Epidermal melanocyte (primary cell): Measurements from ENCODE around the gene SNX18.
"Not testable (repeated sequence)": the region's sequence is repeated elsewhere in the genome, so short reads cannot be mapped to it uniquely, and the experiment has no call there.

Experiments used
- DNase-seq: peaks from one replicate; pipeline ENCODE4 v3.0.0; 2011; ENCODE audit warnings: low spot score; ENCODE audit not compliant: insufficient read length

SNX18 gene, protein sequence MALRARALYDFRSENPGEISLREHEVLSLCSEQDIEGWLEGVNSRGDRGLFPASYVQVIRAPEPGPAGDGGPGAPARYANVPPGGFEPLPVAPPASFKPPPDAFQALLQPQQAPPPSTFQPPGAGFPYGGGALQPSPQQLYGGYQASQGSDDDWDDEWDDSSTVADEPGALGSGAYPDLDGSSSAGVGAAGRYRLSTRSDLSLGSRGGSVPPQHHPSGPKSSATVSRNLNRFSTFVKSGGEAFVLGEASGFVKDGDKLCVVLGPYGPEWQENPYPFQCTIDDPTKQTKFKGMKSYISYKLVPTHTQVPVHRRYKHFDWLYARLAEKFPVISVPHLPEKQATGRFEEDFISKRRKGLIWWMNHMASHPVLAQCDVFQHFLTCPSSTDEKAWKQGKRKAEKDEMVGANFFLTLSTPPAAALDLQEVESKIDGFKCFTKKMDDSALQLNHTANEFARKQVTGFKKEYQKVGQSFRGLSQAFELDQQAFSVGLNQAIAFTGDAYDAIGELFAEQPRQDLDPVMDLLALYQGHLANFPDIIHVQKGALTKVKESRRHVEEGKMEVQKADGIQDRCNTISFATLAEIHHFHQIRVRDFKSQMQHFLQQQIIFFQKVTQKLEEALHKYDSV

DNA sequence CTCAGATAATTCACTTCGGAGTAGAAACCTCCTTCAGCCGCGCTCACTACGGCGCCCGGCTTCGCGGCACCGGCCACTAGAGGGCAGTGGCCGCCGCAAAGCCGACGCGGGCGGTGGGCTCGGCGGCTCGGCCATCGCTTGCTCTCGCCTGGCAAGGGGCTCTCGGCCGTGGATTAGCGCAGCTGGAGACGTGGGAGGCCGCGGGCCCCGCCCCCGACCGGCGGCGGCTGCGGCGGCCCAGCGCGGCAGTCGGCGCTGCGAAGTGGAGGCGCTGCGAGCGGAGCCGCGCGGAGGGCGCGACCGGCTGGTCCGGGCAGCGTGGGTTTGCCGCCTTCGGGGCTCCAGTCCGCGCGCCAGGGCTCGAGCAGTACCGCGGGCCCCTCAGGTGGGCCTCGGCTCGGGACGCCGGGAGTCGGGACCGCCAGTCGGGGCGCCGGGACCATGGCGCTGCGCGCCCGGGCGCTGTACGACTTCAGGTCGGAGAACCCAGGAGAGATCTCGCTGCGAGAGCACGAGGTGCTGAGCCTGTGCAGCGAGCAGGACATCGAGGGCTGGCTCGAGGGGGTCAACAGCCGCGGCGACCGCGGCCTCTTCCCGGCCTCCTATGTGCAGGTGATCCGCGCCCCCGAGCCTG is at the start of gene SNX18:
Gene SNX18, plus strand, starts transcription at position 248 of the 634 bp plus-strand sequence. Its CDS starts 194 bp downstream, at position 442.
- DNase-seq: peak; percentile 81

DNA sequence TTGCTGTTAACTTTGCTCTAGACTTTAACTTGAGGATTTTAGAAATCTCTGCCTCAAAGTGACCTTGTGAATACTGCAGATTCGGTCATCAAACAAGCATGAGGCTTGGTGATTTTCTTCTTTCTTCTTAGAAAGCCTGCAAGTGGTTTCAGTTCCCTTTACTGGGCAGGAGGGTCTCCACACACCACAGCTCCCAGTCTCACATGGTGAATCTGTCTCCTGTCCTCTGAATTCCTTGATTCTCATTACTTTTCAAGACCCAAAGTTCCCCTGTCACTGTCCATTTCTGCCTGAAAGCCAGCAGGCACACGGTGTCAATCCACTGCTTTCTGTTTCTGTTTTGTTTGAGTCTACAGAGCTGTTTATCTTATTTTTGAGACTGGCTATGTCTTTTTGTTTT is 47.9 kb upstream of the SNX18 start:
- DNase-seq: no peak

DNA sequence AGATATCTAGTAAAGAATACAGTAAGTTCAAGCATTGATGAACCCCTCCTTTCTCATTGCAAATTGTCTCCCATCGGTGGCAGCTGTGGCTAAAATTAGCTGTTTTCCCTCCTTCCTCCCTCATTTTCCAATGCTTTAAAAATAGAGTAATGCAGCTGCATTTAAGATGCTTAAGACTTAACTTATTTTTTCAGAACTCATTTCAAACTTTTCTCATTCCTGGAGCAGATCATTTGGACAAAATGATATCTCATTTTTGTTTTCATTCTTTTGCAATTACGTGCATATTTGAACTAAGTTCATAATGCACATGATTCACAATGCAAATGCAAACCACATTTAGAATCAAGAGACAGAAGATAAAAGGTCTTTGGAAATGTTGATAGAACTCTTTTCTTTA is 47.4 kb upstream of the SNX18 start:
- DNase-seq: no peak

DNA sequence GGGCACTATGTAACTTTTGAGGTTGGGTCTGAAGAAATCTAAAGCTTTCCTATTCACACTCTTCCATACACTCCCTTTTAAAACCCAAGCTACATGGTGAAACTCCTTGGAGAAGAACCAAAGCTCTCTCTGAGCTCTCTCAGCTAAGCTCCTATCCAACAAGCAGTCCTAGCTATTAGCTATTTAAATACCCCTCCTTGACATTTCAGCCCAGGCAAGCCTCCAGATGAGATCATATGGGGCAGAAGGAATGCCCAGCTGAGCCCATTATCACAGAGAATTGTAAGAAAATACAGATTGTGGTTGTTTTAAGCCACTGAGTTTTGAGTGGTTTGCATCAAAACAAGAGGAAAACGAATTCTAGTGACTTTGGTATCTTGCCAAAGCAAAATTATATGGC is 46.9 kb upstream of the SNX18 start:
- no peak for DNase-seq

DNA sequence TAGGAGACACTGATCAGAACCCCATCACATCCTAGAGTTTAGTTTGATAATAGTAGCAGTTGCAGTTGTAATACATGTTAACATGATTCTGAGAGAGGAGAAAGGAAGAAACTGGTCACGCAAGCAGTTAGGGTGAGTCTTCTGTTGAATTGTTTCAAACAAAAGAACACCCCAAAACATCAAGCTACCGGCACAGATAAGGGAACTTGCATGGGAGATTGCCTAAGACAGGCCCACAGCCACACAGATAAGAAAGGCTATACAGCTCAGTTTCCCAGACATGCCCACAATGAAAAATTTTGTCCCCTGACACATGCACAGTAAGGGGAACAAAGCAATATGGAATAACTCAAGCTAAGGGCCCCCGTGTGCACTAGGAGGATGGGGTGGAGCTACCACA is 46.2 kb upstream of the SNX18 start:
- no peak for DNase-seq

DNA sequence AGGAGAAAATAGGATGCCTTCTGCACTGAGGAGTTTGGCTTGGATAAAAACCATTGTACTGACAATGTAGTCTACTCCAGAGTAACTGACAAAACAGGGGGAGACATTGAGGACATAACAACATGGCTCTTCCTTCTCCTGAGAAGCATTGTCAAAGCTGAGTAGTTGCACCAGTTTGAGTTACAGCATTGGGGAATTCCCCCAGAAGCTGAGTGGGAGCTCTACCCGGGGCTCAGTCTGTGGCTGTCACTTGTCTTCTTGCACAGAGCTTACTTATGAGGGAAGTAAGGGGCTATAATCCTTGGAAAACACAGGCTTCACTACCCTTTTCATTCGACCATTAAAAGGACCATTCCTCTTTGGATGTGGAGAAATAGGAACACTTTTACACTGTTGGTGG is 40.9 kb upstream of the SNX18 start:
- DNase-seq: no peak

DNA sequence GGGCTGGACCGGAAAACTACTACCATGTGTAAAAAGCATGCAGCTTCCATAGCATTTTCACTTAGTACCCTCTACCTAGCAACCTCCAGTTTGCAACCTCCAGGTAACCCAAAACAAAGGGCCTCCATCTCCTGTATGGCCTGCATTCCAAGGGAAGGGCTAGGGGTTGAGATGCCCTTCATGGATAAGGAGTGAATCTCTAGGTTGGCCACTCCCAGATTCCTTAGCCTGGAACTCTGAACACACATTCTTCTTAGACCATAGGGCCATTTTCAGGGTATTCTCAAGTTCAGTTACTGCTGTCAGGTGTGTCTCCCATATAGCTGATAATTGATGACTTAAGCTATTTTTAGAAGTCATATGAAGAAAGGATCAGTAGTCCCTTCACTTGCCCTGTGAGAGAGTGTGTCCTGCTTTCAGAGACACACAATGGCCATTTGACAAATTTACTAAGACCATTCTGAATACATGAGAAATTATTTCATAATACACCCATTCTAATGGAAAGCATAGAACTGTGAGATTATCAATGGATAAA is 39.5 kb upstream of the SNX18 start:
- no peak for DNase-seq

DNA sequence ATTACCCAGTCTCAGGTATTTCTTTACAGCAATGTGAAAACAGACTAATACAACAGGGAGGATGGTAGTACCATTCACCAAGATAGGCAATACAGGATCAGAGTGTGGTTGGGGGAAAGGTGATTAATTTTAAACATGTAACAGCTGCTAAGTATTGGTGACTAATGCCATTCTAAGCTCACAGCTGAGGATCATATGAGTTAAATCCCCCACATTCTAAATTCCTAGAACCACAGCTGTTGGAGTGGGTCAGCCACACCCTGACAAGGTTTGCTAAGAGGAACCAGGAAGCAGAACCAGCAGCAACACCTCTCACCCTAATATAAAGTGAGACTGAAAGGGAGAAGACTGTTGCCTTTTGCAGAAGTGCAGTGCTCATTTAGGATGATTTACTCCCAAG is 37.3 kb upstream of the SNX18 start:
- no peak for DNase-seq

DNA sequence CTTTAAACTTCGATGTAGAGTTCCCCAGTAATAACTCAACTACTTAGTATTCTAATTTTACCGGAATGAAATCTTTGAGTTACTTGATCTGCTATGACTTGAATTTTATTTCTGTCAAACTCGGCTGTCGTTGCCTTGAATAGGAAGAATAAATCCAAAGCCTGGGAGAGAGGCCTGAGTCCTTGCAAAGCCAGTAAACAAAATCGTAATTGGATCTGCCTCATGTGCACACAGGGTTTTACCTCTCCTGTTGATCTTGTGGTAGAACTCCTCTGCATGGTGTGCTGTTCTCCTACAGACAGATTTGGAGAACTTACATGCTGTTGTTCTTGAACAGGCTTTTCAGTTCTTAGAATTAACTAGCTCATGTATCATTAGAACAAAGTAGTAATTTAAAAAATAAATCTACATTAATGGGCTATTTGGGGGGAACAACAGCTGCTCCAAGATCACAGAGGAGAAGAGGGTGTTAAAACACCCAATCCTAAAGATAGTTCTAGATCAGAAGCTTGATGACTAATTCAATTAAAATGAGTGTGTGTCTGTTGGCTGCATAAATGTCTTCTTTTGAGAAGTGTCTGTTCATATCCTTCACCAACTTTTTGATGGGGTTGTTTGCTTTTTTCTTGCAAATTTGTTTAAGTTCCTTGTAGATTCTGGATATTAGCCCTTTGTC is 33.2 kb upstream of the SNX18 start:
- DNase-seq: no peak

DNA sequence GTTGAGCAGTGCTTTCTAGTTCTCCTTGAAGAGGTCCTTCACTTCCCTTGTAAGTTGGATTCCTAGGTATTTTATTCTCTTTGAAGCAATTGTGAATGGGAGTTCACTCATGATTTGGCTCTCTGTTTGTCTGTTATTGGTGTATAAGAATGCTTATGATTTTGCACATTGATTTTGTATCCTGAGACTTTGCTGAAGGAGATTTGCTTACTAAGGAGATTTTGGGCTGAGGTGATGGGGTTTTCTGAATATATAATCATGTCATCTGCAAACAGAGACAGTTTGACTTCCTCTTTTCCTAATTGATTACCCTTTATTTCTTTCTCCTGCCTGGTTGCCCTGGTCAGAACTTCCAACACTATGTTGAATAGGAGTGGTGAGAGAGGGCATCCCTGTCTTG is 31.9 kb upstream of the SNX18 start:
- not testable (repeated sequence) for DNase-seq

DNA sequence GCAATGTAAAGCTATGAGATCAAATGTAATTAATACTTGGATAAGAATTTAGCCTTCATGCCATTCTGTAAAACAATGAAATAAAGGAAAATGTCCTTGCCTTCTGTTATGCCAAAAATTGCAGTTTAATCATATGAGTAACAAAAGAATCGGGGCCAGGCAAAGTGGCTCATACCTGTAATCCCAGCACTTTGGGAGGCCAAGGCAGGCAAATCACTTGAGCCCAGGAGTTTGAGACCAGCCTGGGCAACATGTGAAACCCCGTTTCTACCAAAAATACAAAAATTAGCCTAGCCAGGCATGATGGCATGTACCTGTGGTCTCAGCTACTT is 27.9 kb upstream of the SNX18 start:
- not testable (repeated sequence) for DNase-seq

DNA sequence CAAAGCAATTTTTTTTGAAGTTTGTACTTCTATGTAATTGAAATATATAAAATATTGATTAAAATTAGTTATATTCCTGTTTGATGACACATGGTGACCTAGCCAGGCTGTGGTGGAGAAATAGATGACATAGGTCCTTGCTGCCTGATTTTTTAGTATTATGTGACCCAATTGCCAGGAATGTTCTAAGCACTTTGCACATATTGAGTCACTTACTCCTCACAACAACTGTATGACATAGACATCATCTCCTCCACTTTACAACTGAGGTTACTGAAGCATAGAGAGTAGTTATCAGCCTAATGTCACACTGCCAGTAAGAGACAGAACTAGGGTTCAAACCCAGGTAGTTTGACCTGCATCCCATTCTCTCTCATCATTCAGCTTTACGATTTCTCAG is 26.2 kb upstream of the SNX18 start:
- DNase-seq: no peak

DNA sequence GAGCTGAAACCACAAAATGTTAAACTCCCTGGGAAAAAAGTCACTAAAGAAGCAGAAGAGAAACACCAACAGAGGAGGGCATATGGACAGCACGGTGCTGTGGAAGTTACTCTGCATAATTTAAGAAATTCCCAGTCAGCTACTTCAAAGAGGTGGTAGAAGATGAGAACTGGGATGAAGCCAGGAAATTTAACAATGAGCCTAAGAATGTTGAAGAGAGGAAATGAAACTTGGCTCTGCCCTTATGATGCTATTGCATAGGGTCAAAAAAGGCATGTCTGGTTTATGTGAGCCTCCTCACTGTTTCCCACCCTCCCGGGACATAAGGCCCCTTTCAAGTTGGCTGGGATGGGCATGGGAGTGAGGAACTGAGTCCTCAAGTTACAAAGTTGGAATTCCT is 25.4 kb upstream of the SNX18 start:
- no peak for DNase-seq

DNA sequence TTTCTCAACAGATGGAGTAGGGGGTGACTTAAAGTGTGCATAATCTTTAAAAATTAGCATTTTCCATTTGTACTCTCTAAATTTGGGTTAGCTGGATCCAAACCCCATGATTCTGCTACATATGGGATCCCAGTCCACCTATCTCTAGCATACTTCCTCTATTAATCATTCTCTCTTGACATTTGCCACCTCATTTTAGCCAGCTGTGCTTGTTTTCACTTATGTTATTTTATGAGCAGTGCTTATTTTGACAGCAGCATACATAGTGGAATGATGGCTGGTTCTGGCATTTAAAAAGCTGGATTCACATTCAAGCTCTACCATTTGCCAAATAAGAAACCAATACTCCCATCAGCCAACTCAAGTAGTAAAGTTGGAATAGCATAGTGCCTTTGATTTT is 22.5 kb upstream of the SNX18 start:
- no peak for DNase-seq

DNA sequence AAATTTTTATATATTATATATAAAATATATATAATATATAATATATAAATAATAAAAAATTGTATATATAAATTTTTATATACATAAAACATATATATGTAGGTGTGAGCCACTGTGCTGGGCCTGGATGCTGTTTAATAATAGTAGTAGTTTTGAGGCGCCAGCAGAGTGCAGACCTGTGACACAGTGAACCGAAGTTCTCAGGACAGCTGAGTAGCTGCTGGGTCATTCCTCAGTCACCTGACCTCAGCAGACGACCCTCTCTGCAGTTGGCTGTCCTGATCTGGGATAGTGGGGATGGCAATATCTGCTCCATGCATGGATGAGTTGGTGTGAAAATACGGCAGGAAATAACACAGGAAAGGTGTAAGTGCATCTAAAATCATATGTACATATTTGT is 3.3 kb upstream of the SNX18 start:
- DNase-seq: no peak

DNA sequence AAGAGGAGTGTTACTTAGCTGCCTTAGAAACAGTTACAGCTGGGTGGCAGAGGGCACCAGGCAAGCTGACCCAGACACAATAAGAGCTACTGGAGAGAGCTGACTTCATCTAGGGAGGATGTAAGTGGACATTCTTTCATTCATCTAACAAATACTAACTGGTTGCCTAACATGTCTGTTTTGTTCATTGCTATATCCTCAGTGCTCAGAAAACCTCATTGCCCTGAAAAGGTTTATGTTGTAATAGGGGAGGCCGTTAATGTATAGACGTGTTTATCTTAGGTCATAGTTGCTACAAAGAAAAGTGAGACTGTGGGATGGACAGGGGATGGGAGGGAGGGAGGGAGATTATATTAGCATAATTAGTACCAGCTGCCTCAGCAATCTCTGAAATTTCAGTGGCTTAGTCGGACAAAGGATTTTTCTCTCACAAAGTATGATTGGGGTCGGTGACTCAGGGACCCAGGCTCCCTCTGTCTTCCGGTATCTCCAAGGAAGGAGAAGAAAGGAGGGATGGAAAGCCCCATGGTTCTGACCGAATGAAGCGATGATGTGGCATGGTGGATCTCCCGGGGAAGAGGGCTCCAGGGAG is 2.6 kb upstream of the SNX18 start:
- no peak for DNase-seq

DNA sequence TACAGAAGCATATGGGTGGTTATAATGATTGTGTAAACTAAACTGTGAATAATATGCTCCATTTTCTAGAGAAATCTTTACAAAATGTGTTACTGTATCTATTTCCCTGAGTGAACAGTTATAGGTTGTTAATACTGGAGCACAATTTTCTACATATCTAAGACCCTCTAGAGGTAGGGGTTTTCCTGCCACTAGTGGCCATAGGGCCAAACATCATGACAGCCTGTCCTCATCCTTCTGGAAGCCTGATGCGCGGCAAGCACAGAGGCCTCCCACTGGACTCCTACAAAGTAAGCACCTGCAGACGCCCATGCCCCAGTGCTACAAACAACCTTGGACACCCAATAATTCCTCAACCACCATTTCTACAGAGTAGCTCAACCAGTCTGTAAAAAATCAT is 1.9 kb upstream of the SNX18 start:
- no peak for DNase-seq

DNA sequence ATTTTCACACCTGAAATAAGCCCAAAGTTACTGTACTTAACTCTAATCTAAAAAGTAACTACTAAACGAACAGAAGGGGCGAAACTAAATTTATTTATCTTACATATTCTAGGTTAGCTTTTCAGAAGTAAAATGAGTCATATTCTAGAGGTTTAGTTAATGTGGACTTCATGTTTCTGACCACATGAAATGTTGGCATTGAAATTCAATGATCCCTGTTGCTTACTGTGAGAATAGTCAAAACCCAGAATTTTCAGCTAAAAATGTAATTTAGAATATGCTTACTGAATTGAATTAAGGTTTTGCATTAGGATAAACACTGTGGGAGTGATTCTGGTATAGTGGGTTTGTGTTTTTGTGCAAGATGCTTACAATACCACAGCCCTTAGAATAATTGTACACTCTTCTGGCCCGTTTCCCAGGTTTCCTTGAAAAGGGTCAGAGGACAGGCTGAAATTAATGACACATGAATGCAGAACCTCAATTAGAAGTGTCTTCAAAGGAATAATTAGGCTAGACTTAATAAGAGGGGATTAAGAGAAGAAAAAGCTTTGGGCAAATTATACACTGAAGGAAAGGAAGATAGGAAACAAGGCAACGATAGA is 1.4 kb upstream of the SNX18 start:
- DNase-seq: no peak

DNA sequence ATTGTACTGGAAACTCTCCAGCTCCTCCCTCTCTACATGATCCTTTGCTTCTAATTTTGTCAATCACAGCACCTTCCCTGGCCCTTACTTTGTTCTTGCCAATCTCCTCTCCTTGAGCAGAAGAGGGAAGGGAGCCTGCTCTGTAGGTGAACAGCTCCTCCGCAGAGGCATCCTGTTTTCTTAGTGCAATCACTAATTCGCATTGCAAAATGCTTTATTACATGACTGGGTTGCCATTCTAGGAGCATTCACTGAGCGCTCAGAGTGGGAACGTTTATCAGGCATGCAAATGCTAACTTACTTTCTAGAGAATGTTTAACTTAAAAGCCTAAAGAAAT is 416 bp upstream of the SNX18 start:
- DNase-seq: no peak

DNA sequence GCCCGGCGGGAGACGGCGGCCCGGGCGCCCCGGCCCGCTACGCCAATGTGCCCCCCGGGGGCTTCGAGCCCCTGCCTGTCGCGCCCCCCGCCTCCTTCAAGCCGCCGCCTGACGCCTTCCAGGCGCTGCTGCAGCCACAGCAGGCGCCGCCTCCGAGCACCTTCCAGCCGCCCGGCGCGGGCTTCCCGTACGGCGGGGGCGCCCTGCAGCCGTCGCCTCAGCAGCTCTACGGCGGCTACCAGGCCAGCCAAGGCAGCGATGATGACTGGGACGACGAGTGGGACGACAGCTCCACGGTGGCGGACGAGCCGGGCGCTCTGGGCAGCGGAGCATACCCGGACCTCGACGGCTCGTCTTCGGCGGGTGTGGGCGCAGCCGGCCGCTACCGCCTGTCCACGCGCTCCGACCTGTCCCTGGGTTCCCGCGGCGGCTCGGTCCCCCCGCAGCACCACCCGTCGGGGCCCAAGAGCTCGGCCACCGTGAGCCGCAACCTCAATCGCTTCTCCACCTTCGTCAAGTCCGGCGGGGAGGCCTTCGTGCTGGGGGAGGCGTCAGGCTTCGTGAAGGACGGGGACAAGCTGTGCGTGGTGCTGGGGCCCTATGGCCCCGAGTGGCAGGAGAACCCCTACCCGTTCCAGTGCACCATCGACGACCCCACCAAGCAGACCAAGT is 723 bp downstream of the SNX18 start:
- DNase-seq: no peak
